Keratinocyte (primary cell): ENCODE data around the gene CACNB2.

Source experiments
- CTCF ChIP-seq, 3 experiments: IDR thresholded peaks in 1 of 3; conservative IDR thresholded peaks in 1 of 3; optimal IDR thresholded peaks in 1 of 3; 2 replicates in 2 of 3; 3 replicates in 1 of 3; pipeline versions ENCODE3 to v1.5.1; 2011; ENCODE audit warnings: low read length in 3 of 3, mild to moderate bottlenecking in 3 of 3, moderate library complexity in 2 of 3, control low read depth in 1 of 3, inconsistent platforms in 1 of 3; ENCODE audit not compliant: insufficient read depth in 2 of 3; ENCODE audit errors: extremely low read depth in 1 of 3
- EZH2 ChIP-seq: IDR thresholded peaks from one replicate; pipeline ENCODE4 v1.6.1; 2012; ENCODE audit warnings: inconsistent platforms, mild to moderate bottlenecking, low read length, moderate library complexity

DNA sequence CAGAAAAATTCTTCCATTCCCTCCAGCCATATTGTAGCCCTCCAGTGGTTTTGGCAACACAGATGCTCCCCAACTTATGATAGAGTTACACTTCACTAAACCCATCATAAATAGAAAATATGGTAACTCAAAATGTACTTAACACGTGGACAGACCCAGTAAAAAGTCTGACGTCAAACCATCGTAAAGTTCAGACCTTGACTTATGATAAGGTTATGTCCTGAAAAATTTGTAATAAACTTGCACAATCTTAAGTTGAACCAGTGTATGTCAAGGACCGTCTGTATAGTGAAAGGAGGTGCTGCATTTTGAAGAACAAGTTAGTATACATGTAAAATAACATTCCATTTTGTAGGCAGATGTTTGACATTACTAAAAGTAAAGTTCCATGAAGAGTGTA, 368.4 kb downstream of the CACNB2 start:
- TF ChIP-seq CTCF (optimal IDR thresholded peaks at IDR 0.05 in 1 of 3, IDR thresholded peaks at IDR 0.05 in 1 of 3, conservative IDR thresholded peaks at IDR 0.05 in 1 of 3; ENCODE audit: extremely low read depth in 1 of 3, insufficient read depth in 2 of 3, low read length in 3 of 3) (no peak), EZH2 (no peak)
